NCI-H82 treated with DMSO at 0.1 percent for 48 hours (cell line): ENCODE results near the gene HS1BP3.
A peak's percentile ranks its signal among the peaks of the same experiment; 100 is the strongest.

ENCODE experiments used
- DNase-seq: peaks from one replicate; lab custom pipeline; 2025; ENCODE audit not compliant: unreplicated experiment; lab: John Stamatoyannopoulos, UW

HS1BP3 gene

DNA sequence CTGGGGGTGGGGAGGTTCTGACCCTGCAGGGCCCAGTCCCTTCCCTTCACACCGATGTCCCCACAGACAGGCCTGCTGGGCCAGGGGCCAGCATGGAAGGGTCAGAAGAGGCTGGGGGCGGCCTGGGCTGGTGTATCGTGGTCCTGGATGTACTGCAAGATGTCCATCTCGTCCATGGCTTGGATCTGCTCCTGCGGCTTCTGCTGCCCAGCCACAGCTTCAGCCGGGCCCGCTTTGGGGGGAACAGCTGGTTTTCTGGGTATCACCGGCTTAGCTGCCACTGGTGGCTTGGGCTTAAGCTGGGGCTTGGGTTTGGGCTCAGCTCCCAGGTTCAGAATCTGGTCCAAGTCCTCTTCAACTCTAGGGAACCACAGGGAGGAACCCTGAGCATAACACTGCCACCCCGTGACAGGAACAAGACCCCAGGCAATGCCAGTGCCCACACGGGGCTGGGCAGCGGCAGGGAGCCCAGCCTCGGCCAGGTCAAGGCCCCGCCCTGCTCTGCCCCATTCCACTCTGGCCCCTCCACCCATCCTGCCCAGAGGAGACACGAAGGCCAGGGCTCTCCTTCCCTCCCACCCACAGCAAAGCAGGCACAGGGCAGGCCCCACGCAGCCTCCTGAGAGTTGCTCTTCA is 31.9 kb downstream of the HS1BP3 start:
- DNase-seq = no peak

DNA sequence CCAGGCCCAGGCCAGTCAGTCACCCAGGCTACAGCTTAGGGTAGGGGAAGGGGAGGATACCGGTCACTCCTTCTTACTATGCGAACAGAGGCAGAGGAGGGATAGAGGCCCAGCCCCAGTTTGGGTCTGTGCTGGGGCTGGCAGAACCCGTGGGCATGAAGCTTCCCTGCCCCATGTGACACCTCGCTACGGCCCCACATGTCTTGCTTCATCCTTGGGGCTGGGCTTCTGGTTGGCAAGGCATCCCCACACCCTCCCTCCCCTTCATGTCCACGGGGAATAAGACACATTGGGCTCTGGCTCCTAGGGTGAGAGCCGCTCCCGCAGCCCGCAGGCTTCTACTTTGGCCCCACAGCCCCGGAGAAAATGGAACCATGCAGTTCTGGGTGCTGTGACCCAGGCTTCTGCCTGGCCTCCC is 32.4 kb downstream of the HS1BP3 start:
- DNase-seq = no peak

- no peak for DNase-seq
These were observed 32.9 kb downstream of the HS1BP3 start for GRCh38 chr2:20617892-20618467.

GRCh38 chr2:20617081-20617575 is 33.8 kb downstream of the HS1BP3 start:
- peak; percentile 35 for DNase-seq

DNA sequence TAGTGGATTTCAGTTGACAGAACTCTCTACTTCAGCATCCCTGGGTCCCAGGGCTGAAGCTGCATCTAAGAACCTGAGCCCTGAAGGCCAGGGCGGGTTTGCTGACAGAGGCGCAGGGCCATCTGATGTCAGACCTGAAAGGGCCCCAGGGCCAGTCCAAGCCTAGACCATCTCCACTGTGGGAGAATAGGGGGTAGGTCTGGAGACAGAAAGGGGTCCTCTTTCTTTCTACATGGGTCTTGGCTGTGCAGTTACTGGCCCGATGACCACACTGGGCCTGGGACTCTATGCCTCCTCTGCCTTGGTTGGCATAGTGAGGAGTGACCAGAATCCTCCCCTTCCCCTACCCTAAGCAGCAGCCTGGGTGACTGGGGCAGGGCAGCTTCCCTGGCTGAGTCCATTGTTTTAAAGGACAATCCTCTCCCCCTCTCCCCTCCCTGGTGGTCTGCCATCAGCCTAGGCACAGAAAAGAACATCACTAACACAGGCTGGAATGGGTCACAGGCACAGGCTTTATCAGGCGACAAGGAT is 34.5 kb downstream of the HS1BP3 start:
- no peak for DNase-seq

DNA sequence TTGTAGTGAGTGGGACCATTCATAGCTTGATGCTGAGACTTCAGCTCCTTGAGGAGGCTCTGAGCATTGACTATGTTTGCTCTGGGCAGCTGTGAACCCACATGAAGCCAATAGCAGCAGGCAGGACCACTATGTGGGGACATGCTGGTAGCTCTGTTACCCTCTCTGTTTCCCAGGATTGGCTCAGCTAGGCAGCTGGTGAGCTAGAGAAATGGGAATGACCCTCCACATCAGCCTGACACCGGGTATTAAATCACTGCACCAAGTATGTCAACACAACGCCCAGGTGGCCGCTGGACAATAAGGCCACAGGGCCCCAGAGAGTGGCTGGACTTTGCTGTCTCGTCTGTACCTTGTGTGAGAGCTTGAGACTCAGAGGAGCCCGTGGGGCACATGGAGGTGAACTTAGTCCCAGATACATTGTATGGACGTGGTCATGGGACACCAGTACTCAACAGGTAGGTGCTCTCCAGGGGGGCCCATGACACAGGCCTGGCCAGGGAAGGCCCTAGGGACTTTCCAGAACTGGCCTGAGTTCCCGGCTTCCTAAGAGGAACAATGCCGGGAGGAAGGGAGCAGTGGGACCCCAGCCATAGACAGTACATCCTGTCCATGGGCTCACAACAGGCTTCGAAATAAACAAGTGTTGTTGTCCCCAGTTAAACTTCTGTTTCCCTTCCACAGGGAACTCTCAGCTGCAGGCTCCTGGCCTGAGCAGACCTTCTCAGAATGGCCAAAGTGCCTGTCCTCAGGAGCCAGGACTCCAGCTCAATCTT is 35.2 kb downstream of the HS1BP3 start:
- DNase-seq = no peak

GRCh38 chr2:20615068-20615465 is 35.8 kb downstream of the HS1BP3 start:
- DNase-seq = no peak

- DNase-seq = peak; percentile 79
These were observed 36.5 kb downstream of the HS1BP3 start for GRCh38 chr2:20614201-20615067.

DNA sequence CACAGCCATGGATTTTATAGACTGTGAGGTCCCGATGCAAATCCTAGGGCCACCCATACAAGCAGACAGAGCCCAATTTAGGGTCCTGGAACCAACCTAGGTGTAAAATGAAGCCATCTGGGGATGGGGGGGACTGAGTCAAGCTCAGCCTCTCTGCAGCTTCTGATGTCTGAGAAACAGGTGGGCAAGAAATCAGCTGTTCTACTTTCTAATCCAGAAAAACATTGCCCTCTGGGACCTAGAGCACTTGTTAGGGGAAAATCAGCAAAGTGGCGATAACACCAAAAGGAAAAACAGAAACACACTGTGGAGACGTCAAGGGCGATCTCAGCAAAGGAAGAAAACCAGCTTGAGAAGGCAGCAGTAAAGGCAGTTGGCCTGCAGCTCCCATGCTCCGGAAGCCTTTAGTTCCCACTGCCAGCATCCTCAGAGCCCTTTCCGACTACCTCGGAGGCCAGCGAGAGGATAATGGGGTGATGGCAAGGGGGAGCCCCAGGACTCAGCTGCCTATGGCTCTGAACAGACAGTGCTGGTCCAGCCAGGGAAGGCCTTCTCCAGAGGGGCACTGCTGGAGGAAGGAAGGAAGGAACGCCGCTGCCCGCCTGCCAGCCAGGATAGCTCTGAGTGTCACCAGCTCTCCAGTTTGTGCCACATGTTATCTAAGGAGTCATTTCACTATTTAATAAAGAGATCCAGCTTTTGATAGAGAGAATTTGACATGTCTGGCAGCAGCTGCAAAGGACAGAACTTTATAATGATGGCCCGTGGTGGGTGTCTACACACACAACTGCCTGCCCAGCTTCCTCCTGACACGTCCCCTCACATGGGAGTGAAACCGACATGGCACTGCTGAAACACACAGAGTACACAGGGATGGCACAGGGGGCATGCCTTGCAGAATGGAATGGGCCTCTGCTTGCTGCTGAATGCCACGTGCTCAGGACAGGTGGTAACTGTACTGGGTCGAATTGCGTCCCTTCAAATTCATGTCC is 37.7 kb downstream of the HS1BP3 start:
- DNase-seq = no peak

DNA sequence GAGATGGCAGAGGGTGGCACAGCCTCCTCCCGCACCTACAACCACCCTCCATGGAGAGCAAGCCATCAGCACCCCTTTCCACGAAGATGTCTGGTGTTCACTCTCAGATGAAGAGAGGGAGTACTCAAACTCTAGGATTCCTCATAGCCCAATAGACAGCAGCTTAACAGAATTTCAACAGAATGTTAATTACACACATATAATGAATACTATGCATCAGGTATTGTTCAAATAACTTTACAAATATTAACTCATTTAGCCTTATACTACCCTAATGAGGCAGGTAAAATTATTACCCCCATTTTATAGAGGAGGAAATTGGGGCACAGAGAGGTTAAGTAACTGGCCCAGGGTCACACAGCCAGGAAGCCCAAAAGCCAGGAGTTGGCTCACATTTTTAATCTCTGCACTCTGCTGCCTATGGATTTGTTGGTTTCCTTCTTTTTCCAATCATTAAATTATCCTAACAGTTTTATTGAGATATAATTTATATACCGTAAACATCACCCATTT is 39.0 kb downstream of the HS1BP3 start:
- DNase-seq = no peak

- no peak for DNase-seq
These were observed 39.6 kb downstream of the HS1BP3 start for GRCh38 chr2:20611077-20611843.

GRCh38 chr2:20609995-20610357 is 40.9 kb downstream of the HS1BP3 start:
- DNase-seq = no peak

DNA sequence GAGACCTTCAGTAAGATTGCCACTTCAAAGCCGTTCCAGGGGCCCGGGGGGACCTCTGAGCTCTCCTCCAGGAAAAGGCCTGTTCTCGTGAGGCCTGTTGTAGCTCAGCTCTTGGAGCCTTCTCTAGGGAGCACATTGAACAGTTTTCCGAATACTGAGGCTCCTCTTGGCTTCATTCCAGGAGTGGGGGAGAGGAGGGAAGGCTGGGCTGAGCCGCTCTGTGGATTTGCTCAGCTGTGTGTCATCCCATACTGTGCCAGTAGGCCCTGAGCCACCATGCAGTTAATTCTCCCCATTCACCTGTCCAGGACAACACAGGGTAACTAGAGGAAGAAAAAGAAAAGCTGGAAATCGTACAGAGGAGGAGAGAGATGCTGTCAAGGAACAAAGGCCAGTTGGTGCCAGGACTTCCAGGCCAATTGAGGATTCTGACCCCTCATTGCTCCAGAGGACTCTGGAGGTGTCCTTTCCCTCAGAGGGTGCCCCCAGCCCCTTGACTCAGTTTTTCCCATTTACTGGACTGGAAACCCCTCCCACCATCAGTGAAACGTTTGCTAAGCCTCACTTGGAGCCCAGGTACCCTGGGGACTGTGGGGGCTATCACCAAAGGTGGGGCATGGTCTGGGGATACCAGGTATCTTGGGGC is 41.4 kb downstream of the HS1BP3 start:
- DNase-seq = peak; percentile 32

DNA sequence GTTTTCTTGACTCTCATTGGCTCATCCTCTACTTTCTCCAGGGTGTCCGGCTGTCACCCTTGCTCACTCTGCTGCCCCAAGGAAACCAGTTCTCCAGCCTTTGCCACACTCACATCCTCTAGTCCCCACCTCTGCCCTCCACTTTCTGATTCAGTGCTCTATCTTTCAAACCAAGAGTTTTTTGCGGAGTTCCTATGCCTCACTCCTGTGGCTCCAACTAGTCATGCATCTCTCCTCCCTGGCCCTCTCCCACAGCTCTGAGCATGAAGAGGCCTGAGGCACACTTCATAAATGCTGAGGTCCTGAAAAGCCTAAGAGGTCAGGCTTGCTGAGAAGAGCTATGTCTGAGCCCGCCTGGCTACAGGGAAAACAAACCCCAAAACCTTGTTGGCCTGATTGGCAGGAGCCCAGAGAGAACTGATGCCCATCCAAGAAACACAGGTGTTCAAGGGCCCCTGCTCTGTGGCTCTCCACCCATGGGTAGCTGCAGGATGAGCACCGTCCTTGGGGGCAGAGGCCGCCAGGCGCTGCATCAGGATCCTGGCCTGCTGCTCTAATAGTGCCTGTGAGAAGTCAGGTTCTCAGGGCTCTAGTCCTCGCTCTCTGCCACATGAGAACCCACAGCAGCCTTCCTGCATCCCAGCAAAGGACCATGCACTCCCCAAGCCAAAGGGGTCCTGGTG is 42.1 kb downstream of the HS1BP3 start:
- DNase-seq = no peak

GRCh38 chr2:20607446-20607845 is 43.5 kb downstream of the HS1BP3 start:
- DNase-seq = no peak

DNA sequence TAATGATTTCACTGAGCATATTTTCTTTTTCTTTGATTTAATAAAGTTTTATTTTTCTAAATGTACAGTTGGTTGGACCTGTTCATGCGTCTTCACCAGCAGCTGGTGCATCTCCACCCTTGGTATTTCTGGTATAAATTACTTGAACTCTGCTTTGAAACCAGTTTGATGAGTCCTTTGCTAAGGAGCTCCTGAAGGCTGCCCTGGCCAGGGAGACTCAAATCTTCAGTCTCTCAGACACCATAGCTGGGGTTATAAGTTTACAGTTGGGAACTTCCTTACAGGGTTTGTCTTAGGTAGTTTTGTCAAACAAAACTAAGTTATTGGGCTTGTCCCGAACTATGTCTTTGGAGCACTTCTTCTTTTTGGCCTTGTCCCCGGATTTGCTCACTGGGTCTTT is 44.7 kb downstream of the HS1BP3 start:
- DNase-seq = no peak

GRCh38 chr2:20604951-20605381 is 45.9 kb downstream of the HS1BP3 start:
- DNase-seq = no peak
